Thoracic aorta (tissue), 2 donors: ENCODE results near the gene ZNF689. TPM values are rescaled to one million over a fixed set of nuclear protein-coding genes. Genes with fewer than 3 reads are reported as not detected.
"Not testable (repeated sequence)": the region's sequence is repeated elsewhere in the genome, so short reads cannot be mapped to it uniquely, and the experiment has no call there.

Source experiments
- ATAC-seq: fragments of 150-250 bp; one replicate; pipeline ENCODE4 v1.8.0; 2017; ENCODE audit warnings: low read depth; ENCODE audit not compliant: insufficient number of reproducible peaks, low FRiP score
- DNase-seq: peaks from one replicate; pipeline ENCODE4 v3.0.0-alpha.2; 2020; ENCODE audit warnings: low spot score
- H3K27ac ChIP-seq, 2 donors: fragments of 200-600 bp; sonication (generic); 1 replicate in 1 of 2; 2 replicates in 1 of 2; pipeline ENCODE4 v1.5.1; 2016; ENCODE audit warnings: mild to moderate bottlenecking in 2 of 2, moderate library complexity in 2 of 2
- H3K27me3 ChIP-seq: fragments of 200-600 bp; sonication (generic); replicated peaks from 2 replicates; pipeline ENCODE4 v1.6.0; 2016; ENCODE audit warnings: mild to moderate bottlenecking; ENCODE audit not compliant: insufficient read depth
- H3K36me3 ChIP-seq: fragments of 200-600 bp; sonication (generic); one replicate; pipeline ENCODE4 v1.5.1; 2016
- H3K4me1 ChIP-seq, 2 donors: fragments of 200-600 bp; sonication (generic); 1 replicate in 1 of 2; 2 replicates in 1 of 2; pipeline versions ENCODE4 v1.5.1 to v1.6.0; 2016; ENCODE audit warnings: low read depth in 2 of 2, mild to moderate bottlenecking in 1 of 2; ENCODE audit not compliant: control insufficient read depth in 1 of 2
- H3K4me3 ChIP-seq: fragments of 200-600 bp; sonication (generic); 2 replicates; pipeline ENCODE4 v1.5.1; 2016; ENCODE audit warnings: mild to moderate bottlenecking
- H3K9me3 ChIP-seq: fragments of 200-600 bp; sonication (generic); 2 replicates; pipeline ENCODE4 v1.5.1; 2016
- total RNA-seq, 2 donors: library from RNA; depleted of rRNA; stranded (reverse); fragments of >200 nt; gene quantifications; one replicate each; pipeline versions ENCODE4 v1.1.0 to v1.2.3, GENCODE V29; 2016
- TF ChIP-seq, protein P1 (sequence below): fragments of 200-600 bp; sonication (generic); IDR thresholded peaks from one replicate; pipeline ENCODE4 v1.5.1; 2019; ENCODE audit warnings: antibody characterized with exemption

ZNF689 gene
- total RNA-seq, 2 donors from 2014 or later: 7.4 to 17.0 TPM

DNA sequence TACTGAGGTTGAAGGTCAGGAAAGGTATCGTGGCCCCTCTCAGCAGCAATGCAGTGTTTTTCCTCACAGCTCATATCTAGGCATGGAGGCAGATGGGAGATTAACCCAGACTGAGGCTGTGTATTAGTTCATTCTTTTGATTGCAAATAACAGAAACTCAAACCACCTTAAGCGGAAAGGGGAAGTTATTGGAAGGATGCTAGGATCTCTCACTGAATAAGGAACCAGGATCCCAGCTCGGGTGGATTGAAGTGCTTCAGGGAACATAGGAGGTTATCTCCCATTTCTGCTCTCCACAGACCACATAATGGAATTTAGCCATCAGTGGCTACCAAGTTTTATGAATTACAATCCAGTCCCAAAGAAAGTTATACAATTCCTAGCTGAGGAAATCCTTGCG, 8.2 kb downstream of the ZNF689 start:
- Histone ChIP-seq H3K36me3 (peaks cover 33% of the 10 kb centered on the region), H3K4me3 (no peak overlapping the region), H3K9me3 (no peaks in the 10 kb centered on the region), H3K27ac (no peak overlapping the region), H3K27me3 (no peaks in the 10 kb centered on the region), H3K4me1 (peaks cover 0 to 5% of the 10 kb centered on the region in 2 donors)
- DNase-seq (no peak), ATAC-seq (no peak)
- TF ChIP-seq, protein P1, sequence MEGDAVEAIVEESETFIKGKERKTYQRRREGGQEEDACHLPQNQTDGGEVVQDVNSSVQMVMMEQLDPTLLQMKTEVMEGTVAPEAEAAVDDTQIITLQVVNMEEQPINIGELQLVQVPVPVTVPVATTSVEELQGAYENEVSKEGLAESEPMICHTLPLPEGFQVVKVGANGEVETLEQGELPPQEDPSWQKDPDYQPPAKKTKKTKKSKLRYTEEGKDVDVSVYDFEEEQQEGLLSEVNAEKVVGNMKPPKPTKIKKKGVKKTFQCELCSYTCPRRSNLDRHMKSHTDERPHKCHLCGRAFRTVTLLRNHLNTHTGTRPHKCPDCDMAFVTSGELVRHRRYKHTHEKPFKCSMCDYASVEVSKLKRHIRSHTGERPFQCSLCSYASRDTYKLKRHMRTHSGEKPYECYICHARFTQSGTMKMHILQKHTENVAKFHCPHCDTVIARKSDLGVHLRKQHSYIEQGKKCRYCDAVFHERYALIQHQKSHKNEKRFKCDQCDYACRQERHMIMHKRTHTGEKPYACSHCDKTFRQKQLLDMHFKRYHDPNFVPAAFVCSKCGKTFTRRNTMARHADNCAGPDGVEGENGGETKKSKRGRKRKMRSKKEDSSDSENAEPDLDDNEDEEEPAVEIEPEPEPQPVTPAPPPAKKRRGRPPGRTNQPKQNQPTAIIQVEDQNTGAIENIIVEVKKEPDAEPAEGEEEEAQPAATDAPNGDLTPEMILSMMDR: no peak

DNA sequence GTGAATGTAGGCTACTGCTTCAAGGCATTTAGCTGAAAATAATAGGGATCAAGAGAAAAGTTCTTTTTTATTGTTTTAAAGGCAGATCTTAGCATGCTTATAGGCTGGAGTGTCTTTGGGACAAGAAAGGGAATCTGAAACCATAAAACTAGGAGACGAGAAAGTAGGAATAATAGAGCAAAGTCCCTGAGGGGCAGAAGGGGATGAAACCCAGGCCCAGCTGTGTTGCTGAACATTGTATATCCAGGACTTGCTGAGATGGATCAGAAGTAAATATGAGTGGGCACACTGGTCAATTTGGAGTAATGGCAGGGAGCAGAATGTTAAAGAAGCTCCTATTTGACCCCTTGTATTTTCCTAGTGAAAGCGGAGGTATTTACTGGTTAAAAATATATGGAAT, 9.3 kb downstream of the ZNF689 start:
- no peak for ATAC-seq
- Histone ChIP-seq H3K36me3 (peaks cover 26% of the 10 kb centered on the region), H3K27me3 (no peaks in the 10 kb centered on the region), H3K27ac (no peak overlapping the region), H3K4me3 (no peak overlapping the region), H3K4me1 (peaks cover 0 to 5% of the 10 kb centered on the region in 2 donors), H3K9me3 (no peaks in the 10 kb centered on the region)
- TF ChIP-seq, protein P1: no peak
- no peak for DNase-seq

DNA sequence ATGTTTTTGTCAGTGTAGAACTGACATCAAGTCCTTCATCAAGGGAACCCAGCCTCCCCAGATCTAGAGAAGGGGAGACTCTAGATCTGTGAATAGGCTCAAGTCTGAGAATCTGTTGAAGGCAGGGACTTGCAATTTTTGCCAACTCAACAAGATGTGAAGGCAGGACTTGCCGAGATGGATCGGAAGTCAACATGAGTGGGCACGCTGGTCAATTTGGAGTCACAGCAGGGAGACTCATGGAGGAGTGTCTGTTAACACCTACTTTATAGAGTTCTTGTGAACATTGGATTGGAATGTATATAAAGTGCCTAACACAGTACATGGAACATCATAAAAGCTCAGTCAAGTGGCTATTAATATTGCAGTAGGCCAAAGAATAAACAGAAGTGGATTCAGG, 10.0 kb downstream of the ZNF689 start:
- H3K9me3 ChIP-seq: no peaks in the 10 kb centered on the region
- ATAC-seq: no peak

DNA sequence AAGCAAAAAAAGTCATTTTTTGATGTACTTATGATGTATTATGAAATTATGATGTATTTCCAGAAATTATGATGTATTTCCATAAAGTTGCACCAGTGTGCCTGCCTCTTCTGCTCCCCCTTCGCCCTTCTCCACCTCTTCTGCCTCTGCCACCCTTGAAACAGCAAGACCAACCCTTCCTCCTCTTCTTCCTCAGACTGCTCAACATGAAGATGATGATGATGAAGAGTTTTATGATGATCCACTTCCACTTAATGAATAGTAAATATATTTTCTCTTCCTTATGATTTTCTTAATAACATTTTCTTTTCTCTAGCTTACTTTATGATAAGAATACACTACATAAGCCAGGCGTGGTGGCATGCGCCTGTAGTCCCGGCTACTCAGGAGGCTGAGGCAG, 17.3 kb downstream of the ZNF689 start:
- Histone ChIP-seq H3K36me3 (no peaks in the 10 kb centered on the region), H3K4me3 (no peak overlapping the region), H3K9me3 (no peaks in the 10 kb centered on the region), H3K4me1 (no peaks in the 10 kb centered on the region), H3K27me3 (no peaks in the 10 kb centered on the region), H3K27ac (no peak overlapping the region)
- ATAC-seq (no peak), DNase-seq (no peak)
- TF ChIP-seq, protein P1: no peak

More for the DNA sequence above, 10.0 kb downstream of the ZNF689 start:
- no peak overlapping the region for H3K27ac ChIP-seq
- H3K4me1 ChIP-seq: peaks cover 0 to 5% of the 10 kb centered on the region in 2 donors
- DNase-seq: no peak
- H3K27me3 ChIP-seq: no peaks in the 10 kb centered on the region
- H3K36me3 ChIP-seq: peaks cover 20% of the 10 kb centered on the region
- no peak overlapping the region for H3K4me3 ChIP-seq
- TF ChIP-seq, protein P1: no peak

DNA sequence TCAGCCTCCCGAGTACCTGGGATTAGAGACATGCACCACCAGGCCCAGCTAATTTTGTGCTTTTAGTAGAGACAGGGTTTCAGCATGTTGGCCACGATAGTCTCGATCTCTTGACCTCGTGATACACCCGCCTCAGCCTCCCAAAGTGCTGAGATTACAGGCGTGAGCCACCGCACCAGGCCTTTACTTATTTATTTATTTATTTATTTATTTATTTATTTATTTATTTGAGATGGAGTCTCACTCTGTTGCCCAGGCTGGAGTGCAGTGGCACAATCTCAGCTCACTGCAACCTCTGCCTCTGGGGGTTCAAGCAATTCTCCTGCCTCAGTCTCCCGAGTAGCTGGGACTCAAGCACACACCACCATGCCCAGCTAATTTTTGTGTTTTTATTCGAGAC, 19.3 kb downstream of the ZNF689 start:
- H3K4me3 ChIP-seq, H3K9me3 ChIP-seq, H3K27ac ChIP-seq, DNase-seq, H3K4me1 ChIP-seq, H3K36me3 ChIP-seq, H3K27me3 ChIP-seq, ATAC-seq: not testable (repeated sequence)

DNA sequence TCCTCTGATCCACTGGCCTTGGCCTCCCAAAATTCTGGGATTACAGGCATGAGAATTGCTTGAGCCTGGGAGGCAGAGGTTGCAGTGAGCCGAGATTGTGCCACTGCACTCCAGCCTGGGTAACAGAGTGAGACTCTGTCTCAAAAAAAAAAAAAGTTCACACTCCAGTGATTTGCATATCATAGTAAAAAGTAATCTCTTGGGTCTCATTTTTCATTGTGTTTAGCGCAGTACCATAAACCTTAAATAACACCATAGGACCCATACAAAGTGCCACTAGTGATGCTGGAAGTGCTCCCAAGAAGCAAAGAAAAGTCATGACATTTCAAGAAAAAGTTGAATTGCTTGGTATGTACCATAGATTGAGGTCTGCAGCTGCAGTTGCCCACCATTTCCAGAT, 20.6 kb downstream of the ZNF689 start:
- DNase-seq, H3K36me3 ChIP-seq, H3K27ac ChIP-seq, H3K4me1 ChIP-seq, H3K27me3 ChIP-seq, ATAC-seq, H3K9me3 ChIP-seq, H3K4me3 ChIP-seq: not testable (repeated sequence)
